Upper lobe of left lung (tissue), 6 donors: Measurements from ENCODE around the gene DCLK1. TPM values are rescaled to one million over a fixed set of nuclear protein-coding genes. Genes with fewer than 3 reads are reported as not detected.

Source experiments
- ATAC-seq, 2 donors: fragments of 200-7000 bp; cut with Tn5 transposase; one replicate each; pipeline ENCODE4 v1.9.1; 2022; ENCODE audit warnings: mild to moderate bottlenecking in 2 of 2, moderate library complexity in 2 of 2; ENCODE audit not compliant: low FRiP score in 2 of 2
- DNase-seq, 2 donors: peaks; one replicate each; pipeline ENCODE4 v3.0.0-alpha.2; 2019 to 2020
- H3K27ac ChIP-seq, 4 donors: fragments of 200-600 bp; sonication (generic); one replicate each; pipeline ENCODE4 v1.5.1; 2016 to 2019
- H3K27me3 ChIP-seq, 4 donors: fragments of 200-600 bp; sonication (generic); one replicate each; pipeline ENCODE4 v1.5.1; 2017 to 2019
- H3K36me3 ChIP-seq, 4 donors: fragments of 200-600 bp; sonication (generic); one replicate each; pipeline ENCODE4 v1.5.1; 2016 to 2019
- H3K4me1 ChIP-seq, 4 donors: fragments of 200-600 bp; sonication (generic); one replicate each; pipeline ENCODE4 v1.5.1; 2018 to 2019
- H3K4me3 ChIP-seq, 4 donors: fragments of 200-600 bp; sonication (generic); one replicate each; pipeline ENCODE4 v1.5.1; 2017 to 2019; ENCODE audit warnings: mild to moderate bottlenecking in 2 of 4, moderate library complexity in 1 of 4
- H3K9me3 ChIP-seq, 4 donors: fragments of 200-600 bp; sonication (generic); one replicate each; pipeline ENCODE4 v1.5.1; 2018 to 2019
- CTCF ChIP-seq, 6 experiments: fragments of 450-650 bp in 4 of 6; fragments of 200-600 bp in 2 of 6; sonication (generic) in 2 of 6; IDR thresholded peaks; one replicate each; pipeline ENCODE4 v1.5.1; 2016 to 2019; ENCODE audit warnings: antibody characterized with exemption in 6 of 6
- EP300 ChIP-seq, 4 donors: sonication (generic); formaldehyde crosslinking; IDR thresholded peaks; one replicate each; pipeline ENCODE4 v1.5.1; 2017; ENCODE audit warnings: antibody characterized with exemption in 4 of 4, control low read depth in 2 of 4
- POLR2A ChIP-seq, 4 donors: fragments of 450-650 bp; IDR thresholded peaks; one replicate each; pipeline ENCODE4 v1.5.1; 2016 to 2017; ENCODE audit warnings: antibody characterized with exemption in 4 of 4, mild to moderate bottlenecking in 2 of 4
- POLR2AphosphoS5 ChIP-seq, 2 donors: sonication (generic); formaldehyde crosslinking; IDR thresholded peaks; one replicate each; pipeline ENCODE4 v1.5.1; 2017; ENCODE audit warnings: antibody characterized with exemption in 2 of 2
- WGBS, 2 donors: methylation state at CpG; one replicate each; pipeline ENCODE4 v1.1.5; 2017 to 2018; 5-methylcytosine and 5-hydroxymethylcytosine counted together
- total RNA-seq, 6 donors: library from RNA; depleted of rRNA in 4 of 6; stranded (reverse); fragments of >200 nt in 4 of 6; gene quantifications; one replicate each; pipeline versions ENCODE4 v1.1.0 to v1.2.1, GENCODE V29; 2016 to 2021
- donor health status: DM: no; HTN: no; CAD: no; lungs with moderate emphysema.
- donor health status: DM: no; HTN: yes; CAD: no; lungs with severe emphysema.

DCLK1 gene
- total RNA-seq, 6 donors from 2014 or later, result 2.1 to 14.7 (median 3.9) TPM

- H3K36me3 ChIP-seq, result no peaks in the 10 kb centered on the region
- DNase-seq (no peak), ATAC-seq (no peak)
- no peak overlapping the region for H3K4me3 ChIP-seq
- H3K27ac ChIP-seq, result no peak overlapping the region
- TF ChIP-seq EP300 (IDR thresholded peaks at IDR 0.05) (no peak), POLR2AphosphoS5 (IDR thresholded peaks at IDR 0.05) (no peak)
- H3K4me1 ChIP-seq, result no peaks in the 10 kb centered on the region
- 78 to 79% methylated on average over 2 of the region's 2 CpGs for WGBS, 2 donors
- H3K27me3 ChIP-seq, result no peaks in the 10 kb centered on the region
- H3K9me3 ChIP-seq, result no peaks in the 10 kb centered on the region
These were observed 77.1 kb downstream of the DCLK1 start for GRCh38 chr13:36054041-36054440.

- DNase-seq, result no peak
- ATAC-seq, result peak in 1 of 2 donors; percentile 41
- Histone ChIP-seq H3K36me3 (no peaks in the 10 kb centered on the region), H3K4me3 (no peak overlapping the region), H3K9me3 (no peaks in the 10 kb centered on the region), H3K27me3 (no peaks in the 10 kb centered on the region), H3K27ac (no peak overlapping the region), H3K4me1 (no peaks in the 10 kb centered on the region)
- TF ChIP-seq POLR2AphosphoS5 (IDR thresholded peaks at IDR 0.05) (no peak), EP300 (IDR thresholded peaks at IDR 0.05) (no peak), CTCF (IDR thresholded peaks at IDR 0.05) (no peak), POLR2A (IDR thresholded peaks at IDR 0.05) (no peak)
- WGBS, 2 donors, result 51 to 60% methylated on average over 1 of the region's 1 CpG
These were observed 80.1 kb downstream of the DCLK1 start for GRCh38 chr13:36051082-36051481.

GRCh38 chr13:36046672-36047071 is 84.5 kb downstream of the DCLK1 start:
- 32 to 54% methylated on average over 3 of the region's 3 CpGs for WGBS, 2 donors

GRCh38 chr13:36038785-36039555 is 92.2 kb downstream of the DCLK1 start:
- H3K9me3 ChIP-seq, result no peaks in the 10 kb centered on the region
- H3K36me3 ChIP-seq, result no peaks in the 10 kb centered on the region
- no peak for TF ChIP-seq EP300 (IDR thresholded peaks at IDR 0.05)
- TF ChIP-seq POLR2A (IDR thresholded peaks at IDR 0.05), result no peak
- no peak for TF ChIP-seq POLR2AphosphoS5 (IDR thresholded peaks at IDR 0.05)
- no peak for TF ChIP-seq CTCF (IDR thresholded peaks at IDR 0.05)
- H3K27me3 ChIP-seq, result no peaks in the 10 kb centered on the region
- DNase-seq (no peak), ATAC-seq (peak in 1 of 2 donors; percentile 29)
- no peak overlapping the region for H3K27ac ChIP-seq
- no peaks in the 10 kb centered on the region for H3K4me1 ChIP-seq
- 94 to 95% methylated on average over 4 of the region's 4 CpGs for WGBS, 2 donors
- H3K4me3 ChIP-seq, result no peak overlapping the region

More at GRCh38 chr13:36046672-36047071, 84.5 kb downstream of the DCLK1 start:
- Histone ChIP-seq H3K36me3 (no peaks in the 10 kb centered on the region), H3K4me1 (no peaks in the 10 kb centered on the region), H3K9me3 (no peaks in the 10 kb centered on the region), H3K27me3 (no peaks in the 10 kb centered on the region), H3K4me3 (no peak overlapping the region), H3K27ac (no peak overlapping the region)
- DNase-seq, result no peak
- no peak for ATAC-seq
- TF ChIP-seq CTCF (IDR thresholded peaks at IDR 0.05) (no peak), EP300 (IDR thresholded peaks at IDR 0.05) (no peak)

GRCh38 chr13:36033035-36033434 is 98.1 kb downstream of the DCLK1 start:
- TF ChIP-seq POLR2AphosphoS5 (IDR thresholded peaks at IDR 0.05), result no peak
- no peak for TF ChIP-seq POLR2A (IDR thresholded peaks at IDR 0.05)
- TF ChIP-seq CTCF (IDR thresholded peaks at IDR 0.05), result no peak
- no peak for TF ChIP-seq EP300 (IDR thresholded peaks at IDR 0.05)
- H3K27me3 ChIP-seq, result no peaks in the 10 kb centered on the region
- no peaks in the 10 kb centered on the region for H3K36me3 ChIP-seq
- ATAC-seq, result no peak
- H3K4me1 ChIP-seq, result no peaks in the 10 kb centered on the region
- WGBS, 2 donors, result 84 to 89% methylated on average over 4 of the region's 4 CpGs
- DNase-seq, result no peak
- no peaks in the 10 kb centered on the region for H3K9me3 ChIP-seq
- H3K27ac ChIP-seq, result no peak overlapping the region
- H3K4me3 ChIP-seq, result no peak overlapping the region
